Activated CD8-positive, alpha-beta T cell treated with anti-CD3 and anti-CD28 coated beads, Interleukin-2, amount 10 ng/mL, durations not matched to agents 7 days and 5 days (primary cell): ENCODE measurements around the gene NBEAL2. TPM values are rescaled to one million over a fixed set of nuclear protein-coding genes. Genes with fewer than 3 reads are reported as not detected.
A peak's percentile ranks its signal among the peaks of the same experiment; 100 is the strongest.

Source experiments
- ATAC-seq: fragments of 150-1000 bp; cut with Tn5 transposase; one replicate; pipeline ENCODE4 v1.10.0; 2021; ENCODE audit warnings: moderate library complexity
- CTCF ChIA-PET: fragments of 350-600 bp; sonication (Branson Sonifier 250); formaldehyde crosslinking; loops from one replicate; lab custom pipeline; 2021; ENCODE audit warnings: antibody characterized with exemption; lab: Charles Lee
- POLR2A ChIA-PET: fragments of 350-600 bp; sonication (Branson Sonifier 250); formaldehyde crosslinking; loops from one replicate; lab custom pipeline; 2021; ENCODE audit warnings: antibody characterized with exemption; lab: Charles Lee
- DNase-seq: peaks from one replicate; pipeline ENCODE4 v3.0.0-alpha.2; 2020
- H3K27ac Mint-ChIP-seq: one replicate; pipeline ENCODE4 v1.8.0; 2021; ENCODE audit warnings: mild to moderate bottlenecking, mixed read lengths
- H3K27me3 Mint-ChIP-seq: one replicate; pipeline ENCODE4 v1.8.0; 2021; ENCODE audit warnings: low read depth, mixed read lengths
- H3K36me3 Mint-ChIP-seq: one replicate; pipeline ENCODE4 v1.8.0; 2021; ENCODE audit warnings: low read depth, mixed read lengths
- H3K4me1 Mint-ChIP-seq: one replicate; pipeline ENCODE4 v1.8.0; 2021; ENCODE audit warnings: low read depth, mixed read lengths
- H3K4me3 Mint-ChIP-seq: one replicate; pipeline ENCODE4 v1.8.0; 2021; ENCODE audit warnings: mild to moderate bottlenecking, mixed read lengths
- H3K9me3 Mint-ChIP-seq: one replicate; pipeline ENCODE4 v1.8.0; 2022; ENCODE audit warnings: mixed read lengths; ENCODE audit not compliant: insufficient read depth
- total RNA-seq, 2 experiments: library from RNA; stranded (reverse); gene quantifications; one replicate each; pipeline ENCODE4 v1.2.3, GENCODE V29; 2021

Gene NBEAL2
- total RNA-seq, 2 experiments from 2014 or later = 206 to 212 TPM

GRCh38 chr3:47010111-47010712 is 30.7 kb downstream of the NBEAL2 start:
- ChIA-PET POLR2A (interaction anchor here (0.8 kb wide), 1 partner anchor 26 kb away, joined by 3 read pairs; no protein-coding TSS in a partner anchor), CTCF (interaction anchor here (0.6 to 0.9 kb wide), 4 partner anchors 11 to 1220 kb away, joined by 3 to 4 read pairs (median 3); no protein-coding TSS in a partner anchor)
- DNase-seq (no peak), ATAC-seq (no peak)
- Mint-ChIP-seq H3K9me3 (no peaks in the 10 kb centered on the region), H3K27ac (peak overlapping the region; percentile 75), H3K4me1 (peaks cover 45% of the 10 kb centered on the region), H3K27me3 (no peaks in the 10 kb centered on the region), H3K36me3 (peaks cover 52% of the 10 kb centered on the region), H3K4me3 (peak overlapping the region; percentile 57)

DNA sequence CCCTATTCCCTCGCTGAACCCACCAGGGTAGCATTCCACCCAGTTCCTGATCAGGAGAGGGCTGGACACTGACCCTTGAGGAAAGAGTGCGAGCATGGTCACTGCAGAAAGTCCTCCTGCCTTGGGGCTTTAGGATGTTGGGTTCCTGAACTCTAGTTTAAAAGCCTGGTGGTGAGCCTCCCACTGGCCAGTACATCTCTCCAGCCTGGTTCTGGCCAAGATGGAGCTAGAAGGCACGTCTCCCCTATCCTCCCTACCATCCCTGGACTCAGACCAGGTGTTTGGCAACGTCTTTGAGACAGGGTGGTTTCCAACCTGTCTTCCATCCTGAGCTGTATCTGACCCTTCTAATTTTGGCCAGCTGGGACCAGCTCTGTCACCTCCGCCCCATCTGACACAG is 31.4 kb downstream of the NBEAL2 start:
- no peak for DNase-seq
- ChIA-PET POLR2A (interaction anchor here (0.6 to 1.3 kb wide), 2 partner anchors 13 to 31 kb away, joined by 3 read pairs; no protein-coding TSS in a partner anchor), CTCF (interaction anchor here (0.7 to 0.9 kb wide), 2 partner anchors 12 to 13 kb away, joined by 3 read pairs; no protein-coding TSS in a partner anchor)
- H3K27ac Mint-ChIP-seq = peak overlapping the region; percentile 51
- no peak overlapping the region for H3K4me3 Mint-ChIP-seq
- peaks cover 50% of the 10 kb centered on the region for H3K4me1 Mint-ChIP-seq
- ATAC-seq = no peak
- H3K9me3 Mint-ChIP-seq = no peaks in the 10 kb centered on the region
- peaks cover 48% of the 10 kb centered on the region for H3K36me3 Mint-ChIP-seq
- H3K27me3 Mint-ChIP-seq = no peaks in the 10 kb centered on the region

DNA sequence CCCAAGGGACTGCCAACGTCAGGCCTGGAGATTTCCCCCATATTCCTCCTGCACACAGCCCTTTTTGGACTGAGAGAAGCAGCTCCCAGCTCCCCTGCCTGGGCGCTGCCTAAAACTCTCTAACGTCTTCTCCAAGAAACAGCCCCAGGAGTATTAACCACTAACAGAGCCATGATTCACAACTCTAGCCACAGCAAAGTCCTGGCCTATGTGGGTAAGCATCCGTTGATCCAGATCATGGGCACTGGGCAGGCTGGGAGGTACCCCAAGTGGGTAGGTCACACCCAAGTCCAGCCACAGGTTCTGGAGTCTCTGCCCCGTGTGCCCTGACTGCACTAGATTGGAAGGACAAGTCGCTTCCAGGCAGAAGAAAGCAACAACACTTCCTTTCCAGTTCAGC is 31.9 kb downstream of the NBEAL2 start:
- peaks cover 54% of the 10 kb centered on the region for H3K4me1 Mint-ChIP-seq
- H3K27me3 Mint-ChIP-seq = no peaks in the 10 kb centered on the region
- H3K36me3 Mint-ChIP-seq = peaks cover 46% of the 10 kb centered on the region
- ChIA-PET CTCF (no interaction called here), POLR2A (interaction anchor here (0.6 to 1.3 kb wide), 2 partner anchors 13 to 31 kb away, joined by 3 read pairs; no protein-coding TSS in a partner anchor)
- no peak overlapping the region for H3K4me3 Mint-ChIP-seq
- DNase-seq (no peak), ATAC-seq (no peak)
- no peaks in the 10 kb centered on the region for H3K9me3 Mint-ChIP-seq
- no peak overlapping the region for H3K27ac Mint-ChIP-seq

- Mint-ChIP-seq H3K27ac (peak overlapping the region; percentile 31), H3K4me1 (peaks cover 67% of the 10 kb centered on the region), H3K9me3 (no peaks in the 10 kb centered on the region), H3K36me3 (peaks cover 46% of the 10 kb centered on the region), H3K27me3 (no peaks in the 10 kb centered on the region), H3K4me3 (no peak overlapping the region)
- ATAC-seq (no peak), DNase-seq (no peak)
- ChIA-PET POLR2A (no interaction called here), CTCF (interaction anchor here (1.1 kb wide), 1 partner anchor 25 kb away, joined by 4 read pairs; no protein-coding TSS in a partner anchor)
These were observed 33.1 kb downstream of the NBEAL2 start for GRCh38 chr3:47012342-47013230.

GRCh38 chr3:47013231-47013630 is 33.8 kb downstream of the NBEAL2 start:
- Mint-ChIP-seq H3K27ac (peak overlapping the region; percentile 31), H3K4me1 (peaks cover 70% of the 10 kb centered on the region), H3K27me3 (no peaks in the 10 kb centered on the region), H3K4me3 (no peak overlapping the region), H3K9me3 (no peaks in the 10 kb centered on the region), H3K36me3 (peaks cover 50% of the 10 kb centered on the region)
- ChIA-PET CTCF (interaction anchor here (1.1 kb wide), 1 partner anchor 26 kb away, joined by 4 read pairs; no protein-coding TSS in a partner anchor), POLR2A (no interaction called here)
- ATAC-seq (no peak), DNase-seq (no peak)

DNA sequence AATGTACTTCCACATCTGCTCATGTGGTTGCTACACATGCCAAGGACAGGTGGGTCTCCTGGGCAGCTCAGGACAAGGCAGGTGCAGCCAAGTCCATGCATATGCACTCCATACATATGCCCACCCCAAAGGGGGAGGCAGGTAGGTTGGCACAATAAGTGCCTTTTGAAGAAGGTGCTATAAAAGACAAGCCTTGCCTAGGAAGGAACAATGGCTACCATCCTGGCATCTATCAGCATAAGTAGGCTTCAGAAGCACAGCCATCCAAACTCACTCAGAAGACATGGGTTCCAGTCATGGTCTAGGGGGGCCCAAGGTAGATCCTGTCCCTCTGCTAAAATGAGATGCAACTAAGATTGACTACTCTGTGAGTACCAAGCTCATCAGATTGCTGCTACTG is 34.6 kb downstream of the NBEAL2 start:
- ATAC-seq (no peak), DNase-seq (no peak)
- H3K27ac Mint-ChIP-seq = peak overlapping the region; percentile 23
- no peak overlapping the region for H3K4me3 Mint-ChIP-seq
- CTCF ChIA-PET = interaction anchor here (0.9 kb wide), 1 partner anchor 21 kb away, joined by 3 read pairs; no protein-coding TSS in a partner anchor
- POLR2A ChIA-PET = no interaction called here
- peaks cover 51% of the 10 kb centered on the region for H3K36me3 Mint-ChIP-seq
- H3K27me3 Mint-ChIP-seq = no peaks in the 10 kb centered on the region
- peaks cover 74% of the 10 kb centered on the region for H3K4me1 Mint-ChIP-seq
- H3K9me3 Mint-ChIP-seq = no peaks in the 10 kb centered on the region

DNA sequence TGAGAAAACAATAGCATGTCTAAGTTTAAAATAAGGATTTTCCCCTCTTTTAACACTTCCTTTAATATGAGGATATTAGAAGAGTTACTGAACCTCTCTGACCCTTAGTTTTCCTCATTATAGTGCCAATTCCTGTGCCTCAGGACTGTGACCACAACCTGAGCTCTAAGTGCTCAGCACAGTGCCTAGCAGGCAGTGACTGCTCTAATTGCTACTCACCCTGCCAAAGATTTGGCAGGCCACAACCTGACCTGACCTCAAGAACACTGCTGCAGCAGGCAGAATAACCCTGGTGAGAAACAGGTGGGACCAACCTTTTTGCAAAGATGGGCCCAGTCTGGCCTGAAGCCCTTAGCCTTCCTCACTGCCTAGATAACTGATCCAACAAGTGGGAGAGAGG is 35.7 kb downstream of the NBEAL2 start:
- DNase-seq = no peak
- peaks cover 77% of the 10 kb centered on the region for H3K4me1 Mint-ChIP-seq
- no peaks in the 10 kb centered on the region for H3K27me3 Mint-ChIP-seq
- POLR2A ChIA-PET = no interaction called here
- no peaks in the 10 kb centered on the region for H3K9me3 Mint-ChIP-seq
- CTCF ChIA-PET = no interaction called here
- peaks cover 48% of the 10 kb centered on the region for H3K36me3 Mint-ChIP-seq
- ATAC-seq = no peak
- H3K27ac Mint-ChIP-seq = peak overlapping the region; percentile 76
- H3K4me3 Mint-ChIP-seq = no peak overlapping the region

DNA sequence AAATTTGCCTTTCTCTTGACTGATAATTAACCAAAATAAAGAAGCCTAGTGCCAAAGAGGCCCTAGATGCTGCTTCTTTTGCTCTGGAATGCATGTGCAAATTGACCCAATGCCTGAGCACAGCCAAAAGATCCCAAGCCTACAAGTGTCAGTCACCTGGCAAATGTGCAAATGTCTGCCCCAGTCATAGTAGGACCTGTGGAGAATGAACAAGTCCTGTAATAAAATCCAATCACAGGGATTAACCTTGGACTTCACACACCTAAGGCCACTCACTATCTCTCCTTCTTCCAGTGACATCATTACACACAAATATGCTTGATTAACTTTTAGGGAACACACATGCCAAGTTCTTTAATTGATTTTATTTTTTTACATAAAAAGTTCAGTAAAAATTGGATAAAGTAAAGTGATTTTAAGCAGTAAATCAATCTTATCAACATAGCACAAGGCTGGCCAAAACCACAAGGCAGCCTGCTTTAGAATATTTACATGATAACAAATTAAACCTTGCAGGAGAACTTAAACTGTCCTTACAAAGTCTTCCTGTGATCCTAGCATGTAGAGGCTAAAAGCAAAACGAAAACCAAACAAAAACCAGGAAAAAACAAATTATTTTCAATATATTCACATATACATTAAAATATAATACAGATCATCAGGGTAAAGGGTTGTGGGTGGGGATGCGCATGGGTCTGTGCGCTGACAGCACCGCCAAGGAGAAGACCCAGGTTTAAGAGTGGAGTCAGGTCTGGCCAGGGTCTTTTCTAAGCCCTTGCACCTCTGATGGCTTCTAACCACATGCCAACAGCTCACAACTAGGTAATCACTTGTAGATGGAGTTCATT is 36.8 kb downstream of the NBEAL2 start:
- no peaks in the 10 kb centered on the region for H3K9me3 Mint-ChIP-seq
- DNase-seq = no peak
- H3K27me3 Mint-ChIP-seq = no peaks in the 10 kb centered on the region
- peaks cover 76% of the 10 kb centered on the region for H3K4me1 Mint-ChIP-seq
- ChIA-PET POLR2A (interaction anchor here (2.2 kb wide), 1 partner anchor 36 kb away, joined by 6 read pairs; no protein-coding TSS in a partner anchor), CTCF (interaction anchor here (6.5 kb wide), 1 partner anchor 14 kb away, joined by 34 read pairs; no protein-coding TSS in a partner anchor)
- H3K4me3 Mint-ChIP-seq = peak overlapping the region; percentile 30
- peaks cover 42% of the 10 kb centered on the region for H3K36me3 Mint-ChIP-seq
- H3K27ac Mint-ChIP-seq = peak overlapping the region; percentile 84
- ATAC-seq = no peak

- H3K27me3 Mint-ChIP-seq = no peaks in the 10 kb centered on the region
- ATAC-seq = peak; percentile 68
- peak; percentile 71 for DNase-seq
- peak overlapping the region; percentile 84 for H3K27ac Mint-ChIP-seq
- no peaks in the 10 kb centered on the region for H3K9me3 Mint-ChIP-seq
- ChIA-PET POLR2A (interaction anchor here (0.8 to 2.2 kb wide), 2 partner anchors 37 to 266 kb away, joined by 3 to 6 read pairs; partner anchors contain the start of genes KIF9 and KLHL18), CTCF (interaction anchor here (1.8 to 6.5 kb wide), 2 partner anchors 13 to 307 kb away, joined by 6 to 34 read pairs; no protein-coding TSS in a partner anchor)
- H3K4me3 Mint-ChIP-seq = peak overlapping the region; percentile 30
- H3K4me1 Mint-ChIP-seq = peaks cover 72% of the 10 kb centered on the region
- H3K36me3 Mint-ChIP-seq = peaks cover 39% of the 10 kb centered on the region
These were observed 37.5 kb downstream of the NBEAL2 start for GRCh38 chr3:47016934-47017435.

DNA sequence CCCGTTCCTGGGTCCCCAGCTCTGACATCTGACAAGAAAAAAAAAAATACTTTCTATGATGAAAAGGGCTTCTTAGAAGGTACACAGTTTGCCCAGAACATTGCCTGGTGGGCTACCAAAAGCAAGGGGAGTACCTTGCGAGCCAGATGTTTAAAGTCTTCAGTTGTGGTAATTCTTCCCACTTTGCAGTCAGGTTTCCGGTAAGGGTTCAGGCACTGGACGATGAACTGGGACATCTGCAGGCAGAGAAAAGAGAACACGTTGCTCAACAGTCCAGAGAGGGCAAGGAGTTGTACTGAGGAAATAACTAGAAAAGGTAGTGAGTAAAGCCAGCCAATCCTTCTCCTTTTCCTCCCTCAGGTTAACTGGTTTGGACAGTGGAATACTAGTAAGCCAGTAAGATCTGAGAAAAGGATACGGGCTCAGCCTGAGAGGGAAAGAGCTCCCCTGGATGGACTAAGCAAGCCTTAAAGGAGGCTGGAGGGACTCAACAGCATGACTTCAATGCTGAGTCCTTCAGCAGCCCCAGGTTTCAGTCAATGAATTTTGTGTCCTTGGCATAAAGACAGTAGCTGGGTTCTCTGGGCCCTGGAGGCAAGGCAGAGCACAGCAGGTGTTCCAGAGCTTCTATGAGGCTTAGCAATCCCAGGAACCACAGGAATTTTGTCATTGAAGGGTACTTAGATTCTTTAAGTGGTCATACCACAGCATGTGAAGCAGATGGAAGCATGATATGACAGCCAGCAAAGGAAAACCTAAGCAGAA is 38.2 kb downstream of the NBEAL2 start:
- Mint-ChIP-seq H3K4me3 (peak overlapping the region; percentile 30), H3K36me3 (peaks cover 39% of the 10 kb centered on the region), H3K4me1 (peaks cover 68% of the 10 kb centered on the region), H3K27ac (peak overlapping the region; percentile 84), H3K9me3 (no peaks in the 10 kb centered on the region), H3K27me3 (no peaks in the 10 kb centered on the region)
- CTCF ChIA-PET = interaction anchor here (1.8 to 6.5 kb wide), 2 partner anchors 12 to 306 kb away, joined by 6 to 34 read pairs; no protein-coding TSS in a partner anchor
- DNase-seq (no peak), ATAC-seq (peak; percentile 6)
- POLR2A ChIA-PET = interaction anchor here (0.8 to 2.2 kb wide), 3 partner anchors 37 to 265 kb away, joined by 3 to 6 read pairs (median 3); partner anchors contain the start of genes KIF9 and KLHL18
